ENCODE measurements around the gene GPR15.

GPR15 gene

DNA sequence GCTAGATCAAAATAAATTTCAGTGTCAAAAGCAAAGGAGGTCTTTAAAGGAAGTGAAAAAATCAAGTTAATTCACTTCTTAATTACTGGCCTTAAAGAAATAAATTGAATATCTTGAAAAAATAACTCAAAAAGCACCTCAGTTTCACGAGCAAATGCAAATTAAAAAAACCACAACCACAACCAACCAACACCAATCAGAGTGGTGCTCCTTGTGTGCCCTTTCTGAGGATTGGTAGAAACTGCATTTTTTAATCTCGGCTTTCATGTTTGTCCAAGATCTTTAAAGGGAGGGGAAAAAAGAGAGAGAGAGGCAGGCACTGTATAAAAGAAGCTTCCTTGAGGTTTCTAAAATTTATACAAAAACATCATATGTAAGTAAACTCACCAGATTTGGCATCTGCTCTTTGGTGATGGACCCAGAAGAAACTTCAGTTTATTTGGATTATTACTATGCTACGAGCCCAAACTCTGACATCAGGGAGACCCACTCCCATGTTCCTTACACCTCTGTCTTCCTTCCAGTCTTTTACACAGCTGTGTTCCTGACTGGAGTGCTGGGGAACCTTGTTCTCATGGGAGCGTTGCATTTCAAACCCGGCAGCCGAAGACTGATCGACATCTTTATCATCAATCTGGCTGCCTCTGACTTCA, at the start of gene GPR15:
GPR15 (plus strand) TSS at position 357 of the 653 bp plus-strand sequence; CDS start at position 413, 56 bp downstream.
- ChIA-PET POLR2A (no interaction called here), CTCF (no interaction called here)
- no peak for DNase-seq (ENCODE audit: low read depth, low spot score)
- TF ChIP-seq, protein P1, sequence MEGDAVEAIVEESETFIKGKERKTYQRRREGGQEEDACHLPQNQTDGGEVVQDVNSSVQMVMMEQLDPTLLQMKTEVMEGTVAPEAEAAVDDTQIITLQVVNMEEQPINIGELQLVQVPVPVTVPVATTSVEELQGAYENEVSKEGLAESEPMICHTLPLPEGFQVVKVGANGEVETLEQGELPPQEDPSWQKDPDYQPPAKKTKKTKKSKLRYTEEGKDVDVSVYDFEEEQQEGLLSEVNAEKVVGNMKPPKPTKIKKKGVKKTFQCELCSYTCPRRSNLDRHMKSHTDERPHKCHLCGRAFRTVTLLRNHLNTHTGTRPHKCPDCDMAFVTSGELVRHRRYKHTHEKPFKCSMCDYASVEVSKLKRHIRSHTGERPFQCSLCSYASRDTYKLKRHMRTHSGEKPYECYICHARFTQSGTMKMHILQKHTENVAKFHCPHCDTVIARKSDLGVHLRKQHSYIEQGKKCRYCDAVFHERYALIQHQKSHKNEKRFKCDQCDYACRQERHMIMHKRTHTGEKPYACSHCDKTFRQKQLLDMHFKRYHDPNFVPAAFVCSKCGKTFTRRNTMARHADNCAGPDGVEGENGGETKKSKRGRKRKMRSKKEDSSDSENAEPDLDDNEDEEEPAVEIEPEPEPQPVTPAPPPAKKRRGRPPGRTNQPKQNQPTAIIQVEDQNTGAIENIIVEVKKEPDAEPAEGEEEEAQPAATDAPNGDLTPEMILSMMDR (IDR thresholded peaks at IDR 0.05; ENCODE audit: insufficient read depth, low read length, missing control alignments), result no peak
- H3K4me3 ChIP-seq (ENCODE audit: low read depth, low read length), result no peak within 1 kb of the TSS

GRCh38 chr3:98482717-98483482, 48.9 kb upstream of the GPR15 start:
- TF ChIP-seq, protein P1 (IDR thresholded peaks at IDR 0.05; ENCODE audit: insufficient read depth, low read length, missing control alignments), result no peak
- ChIA-PET POLR2A (no interaction called here), CTCF (no interaction called here)
- no peak overlapping the region for H3K4me3 ChIP-seq (ENCODE audit: low read depth, low read length)
- DNase-seq (ENCODE audit: low read depth, low spot score), result no peak

DNA sequence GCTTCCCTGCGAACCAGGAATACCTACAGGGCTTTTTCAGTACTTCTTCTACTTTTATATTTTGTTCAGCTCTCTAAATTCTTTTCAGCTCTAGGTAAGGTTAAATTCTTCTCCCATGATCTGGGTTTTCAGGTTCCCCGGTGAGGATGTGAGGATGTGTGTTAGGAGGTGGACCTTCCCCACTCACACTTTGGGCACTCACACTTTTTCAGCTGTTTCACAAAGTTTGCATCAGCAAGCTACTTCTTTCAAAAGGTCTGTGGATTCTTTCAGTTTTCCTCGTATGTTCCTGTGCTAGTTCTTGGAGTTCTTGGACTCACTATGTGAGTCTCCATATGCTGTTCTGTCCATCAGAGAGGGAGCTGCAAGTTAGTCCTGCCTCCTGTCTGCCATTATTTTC, 48.2 kb upstream of the GPR15 start:
- TF ChIP-seq, protein P1 (IDR thresholded peaks at IDR 0.05; ENCODE audit: insufficient read depth, low read length, missing control alignments), result no peak
- H3K4me3 ChIP-seq (ENCODE audit: low read depth, low read length), result no peak overlapping the region
- DNase-seq (ENCODE audit: low read depth, low spot score), result no peak
- CTCF ChIA-PET, result no interaction called here
- POLR2A ChIA-PET, result no interaction called here

DNA sequence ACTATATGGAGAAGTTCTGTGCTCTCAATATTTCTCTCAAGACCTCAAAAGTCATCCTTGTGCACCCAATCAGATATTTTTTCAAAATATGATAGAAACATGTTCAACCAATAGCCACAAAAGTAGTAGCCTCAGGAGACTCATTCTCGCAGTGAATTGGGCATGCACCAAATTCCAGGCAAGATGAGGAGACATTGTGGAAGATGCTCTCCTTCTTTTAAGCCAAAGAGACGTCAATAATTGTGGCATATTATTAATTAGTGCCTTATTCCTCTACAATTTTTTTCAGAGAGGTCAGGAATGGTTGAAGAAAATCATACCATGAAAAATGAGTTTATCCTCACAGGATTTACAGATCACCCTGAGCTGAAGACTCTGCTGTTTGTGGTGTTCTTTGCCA, 34.4 kb upstream of the GPR15 start, which contains the start of gene OR5K2:
OR5K2 (plus strand) TSS at position 301 of the 400 bp plus-strand sequence; CDS start at position 301, 0 bp downstream.
- no peak for DNase-seq (ENCODE audit: low read depth, low spot score)
- CTCF ChIA-PET, result no interaction called here
- TF ChIP-seq, protein P1 (IDR thresholded peaks at IDR 0.05; ENCODE audit: insufficient read depth, low read length, missing control alignments), result no peak
- H3K4me3 ChIP-seq (ENCODE audit: low read depth, low read length), result no peak within 1 kb of the TSS
- POLR2A ChIA-PET, result no interaction called here

- H3K4me3 ChIP-seq (ENCODE audit: low read depth, low read length), result no peak overlapping the region
- TF ChIP-seq, protein P1 (IDR thresholded peaks at IDR 0.05; ENCODE audit: insufficient read depth, low read length, missing control alignments), result no peak
- ChIA-PET POLR2A (no interaction called here), CTCF (no interaction called here)
- no peak for DNase-seq (ENCODE audit: low read depth, low spot score)
Observed at GRCh38 chr3:98500019-98500418, 31.8 kb upstream of the GPR15 start.

- TF ChIP-seq, protein P1 (IDR thresholded peaks at IDR 0.05; ENCODE audit: insufficient read depth, low read length, missing control alignments), result no peak
- no peak for DNase-seq (ENCODE audit: low read depth, low spot score)
- H3K4me3 ChIP-seq (ENCODE audit: low read depth, low read length), result no peak overlapping the region
- ChIA-PET CTCF (no interaction called here), POLR2A (no interaction called here)
Observed at GRCh38 chr3:98501270-98501669, 30.5 kb upstream of the GPR15 start.
